ENCODE data around the gene TGFBR2.

TGFBR2 gene

GRCh38 chr3:30691249-30691880, 85.0 kb downstream of the TGFBR2 start:
- H3K9me3 ChIP-seq (ENCODE audit: insufficient read depth, low read length) = no peaks in the 10 kb centered on the region
- no peak overlapping the region for H3K4me3 ChIP-seq (ENCODE audit: low read length)
- H3K36me3 ChIP-seq (replicated peaks; ENCODE audit: low read depth, low read length) = peaks cover 22% of the 10 kb centered on the region
- no peak overlapping the region for H3K4me2 ChIP-seq (ENCODE audit: low read length)
- no peaks in the 10 kb centered on the region for H3K27me3 ChIP-seq (ENCODE audit: low read depth, low read length)
- H3K9ac ChIP-seq (ENCODE audit: low read length) = no peak overlapping the region
- no peaks in the 10 kb centered on the region for H3K79me2 ChIP-seq (ENCODE audit: low read length)
- H2AFZ ChIP-seq (ENCODE audit: low read depth, low read length) = no peak overlapping the region
- no peak overlapping the region for H3K27ac ChIP-seq (ENCODE audit: low read length)
- H4K20me1 ChIP-seq (ENCODE audit: insufficient read depth, low read length) = no peaks in the 10 kb centered on the region
- no peak for TF ChIP-seq EZH2phosphoT487 (IDR thresholded peaks at IDR 0.05; ENCODE audit: low read depth)
- no peak for TF ChIP-seq CTCF (IDR thresholded peaks at IDR 0.05; ENCODE audit: low read depth, low read length)
- H3K4me1 ChIP-seq (ENCODE audit: low read length) = peaks cover 21% of the 10 kb centered on the region

GRCh38 chr3:30691944-30692343, 85.5 kb downstream of the TGFBR2 start:
- Histone ChIP-seq H3K27me3 (ENCODE audit: low read depth, low read length) (no peaks in the 10 kb centered on the region), H3K27ac (ENCODE audit: low read length) (no peak overlapping the region), H3K79me2 (ENCODE audit: low read length) (no peaks in the 10 kb centered on the region), H3K36me3 (replicated peaks; ENCODE audit: low read depth, low read length) (peaks cover 22% of the 10 kb centered on the region), H3K4me1 (ENCODE audit: low read length) (peaks cover 24% of the 10 kb centered on the region), H2AFZ (ENCODE audit: low read depth, low read length) (no peak overlapping the region), H3K4me2 (ENCODE audit: low read length) (no peak overlapping the region), H4K20me1 (ENCODE audit: insufficient read depth, low read length) (no peaks in the 10 kb centered on the region), H3K9me3 (ENCODE audit: insufficient read depth, low read length) (no peaks in the 10 kb centered on the region), H3K9ac (ENCODE audit: low read length) (no peak overlapping the region), H3K4me3 (ENCODE audit: low read length) (no peak overlapping the region)
- TF ChIP-seq EZH2phosphoT487 (IDR thresholded peaks at IDR 0.05; ENCODE audit: low read depth) (no peak), CTCF (IDR thresholded peaks at IDR 0.05; ENCODE audit: low read depth, low read length) (no peak)

- Histone ChIP-seq H3K79me2 (ENCODE audit: low read length) (no peaks in the 10 kb centered on the region), H3K9ac (ENCODE audit: low read length) (no peak overlapping the region), H3K27ac (ENCODE audit: low read length) (no peak overlapping the region), H3K27me3 (ENCODE audit: low read depth, low read length) (no peaks in the 10 kb centered on the region), H4K20me1 (ENCODE audit: insufficient read depth, low read length) (no peaks in the 10 kb centered on the region), H3K9me3 (ENCODE audit: insufficient read depth, low read length) (no peaks in the 10 kb centered on the region), H3K4me3 (ENCODE audit: low read length) (no peak overlapping the region), H2AFZ (ENCODE audit: low read depth, low read length) (no peak overlapping the region), H3K4me2 (ENCODE audit: low read length) (no peak overlapping the region), H3K36me3 (replicated peaks; ENCODE audit: low read depth, low read length) (peaks cover 22% of the 10 kb centered on the region), H3K4me1 (ENCODE audit: low read length) (peaks cover 24% of the 10 kb centered on the region)
- TF ChIP-seq EZH2phosphoT487 (IDR thresholded peaks at IDR 0.05; ENCODE audit: low read depth) = no peak
- no peak for TF ChIP-seq CTCF (IDR thresholded peaks at IDR 0.05; ENCODE audit: low read depth, low read length)
Observed at GRCh38 chr3:30692498-30693130, 86.2 kb downstream of the TGFBR2 start.

- Histone ChIP-seq H4K20me1 (ENCODE audit: insufficient read depth, low read length) (no peaks in the 10 kb centered on the region), H3K4me1 (ENCODE audit: low read length) (peaks cover 23% of the 10 kb centered on the region), H3K79me2 (ENCODE audit: low read length) (no peaks in the 10 kb centered on the region), H3K9ac (ENCODE audit: low read length) (no peak overlapping the region), H3K9me3 (ENCODE audit: insufficient read depth, low read length) (no peaks in the 10 kb centered on the region), H3K4me2 (ENCODE audit: low read length) (no peak overlapping the region), H3K36me3 (replicated peaks; ENCODE audit: low read depth, low read length) (peaks cover 19% of the 10 kb centered on the region), H3K27me3 (ENCODE audit: low read depth, low read length) (no peaks in the 10 kb centered on the region), H3K4me3 (ENCODE audit: low read length) (no peak overlapping the region), H3K27ac (ENCODE audit: low read length) (no peak overlapping the region), H2AFZ (ENCODE audit: low read depth, low read length) (no peak overlapping the region)
- TF ChIP-seq CTCF (IDR thresholded peaks at IDR 0.05; ENCODE audit: low read depth, low read length) (peak; percentile 95), EZH2phosphoT487 (IDR thresholded peaks at IDR 0.05; ENCODE audit: low read depth) (no peak)
Observed at GRCh38 chr3:30693470-30694120, 87.2 kb downstream of the TGFBR2 start.
